Tibial nerve (tissue), 4 donors: ENCODE results near the gene AKAP7.
A peak's percentile ranks its signal among the peaks of the same experiment; 100 is the strongest.

Source experiments
- EP300 ChIP-seq, 2 donors: sonication (generic); formaldehyde crosslinking; IDR thresholded peaks; one replicate each; pipeline ENCODE4 v1.6.1; 2017; ENCODE audit warnings: antibody characterized with exemption in 2 of 2, mild to moderate bottlenecking in 1 of 2
- TF ChIP-seq, protein P1 (sequence below), 5 experiments: fragments of 200-600 bp in 3 of 5; fragments of 450-650 bp in 2 of 5; sonication (generic) in 3 of 5; IDR thresholded peaks; one replicate each; pipeline ENCODE4 v1.5.1; 2016 to 2019; ENCODE audit warnings: antibody characterized with exemption in 5 of 5, mild to moderate bottlenecking in 3 of 5, moderate library complexity in 2 of 5

DNA sequence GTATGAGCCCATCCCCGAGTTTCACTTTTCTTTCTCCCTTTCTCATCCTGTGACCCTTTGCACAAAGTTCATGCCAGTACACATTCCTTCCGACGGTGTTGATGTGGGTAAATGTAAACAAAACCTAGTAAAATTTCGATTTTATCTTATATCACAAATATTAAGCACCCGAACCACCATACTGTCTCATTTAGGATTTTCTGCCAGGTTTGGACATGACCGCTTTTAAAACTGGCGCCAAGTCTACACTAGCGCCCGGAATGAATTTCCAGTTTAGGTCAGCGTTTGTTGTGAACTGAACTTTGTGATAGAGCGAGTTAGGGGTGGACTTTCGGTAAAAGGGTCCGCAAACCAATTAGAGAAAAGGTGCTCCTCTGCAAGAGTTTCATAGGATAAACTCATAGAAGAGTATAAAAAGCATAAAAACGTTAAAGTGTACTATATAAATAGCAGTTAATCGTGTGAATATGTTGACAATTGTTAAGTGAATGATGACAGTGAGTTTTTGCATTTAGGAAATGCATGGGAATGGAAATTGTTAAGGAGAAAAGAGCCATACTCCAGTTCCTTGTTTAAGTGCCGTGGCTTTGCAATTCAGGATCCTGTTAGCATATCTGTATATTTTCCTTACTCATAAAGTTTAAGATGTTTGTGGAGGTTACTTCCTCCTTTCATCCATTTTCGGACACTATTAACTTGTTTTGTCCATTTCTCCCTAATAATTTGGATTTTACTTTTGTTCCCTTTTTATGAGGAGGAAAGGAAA, 937 bp downstream of the AKAP7 start:
- peak in 1 of 2 donors; percentile 38 for TF ChIP-seq EP300 (IDR thresholded peaks at IDR 0.05)
- TF ChIP-seq, protein P1, sequence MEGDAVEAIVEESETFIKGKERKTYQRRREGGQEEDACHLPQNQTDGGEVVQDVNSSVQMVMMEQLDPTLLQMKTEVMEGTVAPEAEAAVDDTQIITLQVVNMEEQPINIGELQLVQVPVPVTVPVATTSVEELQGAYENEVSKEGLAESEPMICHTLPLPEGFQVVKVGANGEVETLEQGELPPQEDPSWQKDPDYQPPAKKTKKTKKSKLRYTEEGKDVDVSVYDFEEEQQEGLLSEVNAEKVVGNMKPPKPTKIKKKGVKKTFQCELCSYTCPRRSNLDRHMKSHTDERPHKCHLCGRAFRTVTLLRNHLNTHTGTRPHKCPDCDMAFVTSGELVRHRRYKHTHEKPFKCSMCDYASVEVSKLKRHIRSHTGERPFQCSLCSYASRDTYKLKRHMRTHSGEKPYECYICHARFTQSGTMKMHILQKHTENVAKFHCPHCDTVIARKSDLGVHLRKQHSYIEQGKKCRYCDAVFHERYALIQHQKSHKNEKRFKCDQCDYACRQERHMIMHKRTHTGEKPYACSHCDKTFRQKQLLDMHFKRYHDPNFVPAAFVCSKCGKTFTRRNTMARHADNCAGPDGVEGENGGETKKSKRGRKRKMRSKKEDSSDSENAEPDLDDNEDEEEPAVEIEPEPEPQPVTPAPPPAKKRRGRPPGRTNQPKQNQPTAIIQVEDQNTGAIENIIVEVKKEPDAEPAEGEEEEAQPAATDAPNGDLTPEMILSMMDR (IDR thresholded peaks at IDR 0.05) = peak in 1 of 5 experiments; percentile 1
